RWPE2 (cell line): ENCODE results near the gene ABCC3.

ENCODE experiments used
- ATAC-seq: fragments of 200-7000 bp; cut with Tn5 transposase; 3 replicates; pipeline ENCODE4 v1.9.1; 2021; ENCODE audit warnings: low read depth
- DNase-seq: peaks from one replicate; pipeline ENCODE4 v3.0.0-alpha.2; 2020; ENCODE audit warnings: low spot score
- H3K27ac ChIP-seq: fragments of 450-650 bp; 2 replicates; pipeline ENCODE4 v1.5.1; 2017; ENCODE audit warnings: mild to moderate bottlenecking; ENCODE audit not compliant: poor library complexity, severe bottlenecking
- H3K27me3 ChIP-seq: fragments of 250-450 bp; sonication (Bioruptor Pico); 2 replicates; pipeline ENCODE4 v1.5.1; 2021; ENCODE audit warnings: mild to moderate bottlenecking, moderate library complexity; ENCODE audit not compliant: insufficient read depth, poor library complexity, severe bottlenecking
- H3K36me3 ChIP-seq: fragments of 250-450 bp; sonication (Bioruptor Pico); 2 replicates; pipeline ENCODE4 v1.5.1; 2020; ENCODE audit warnings: low read depth, mild to moderate bottlenecking, moderate library complexity
- H3K4me1 ChIP-seq: fragments of 250-450 bp; sonication (Bioruptor Pico); 2 replicates; pipeline ENCODE4 v1.5.1; 2021; ENCODE audit warnings: mild to moderate bottlenecking, moderate library complexity; ENCODE audit not compliant: insufficient read depth, poor library complexity, severe bottlenecking
- H3K4me3 ChIP-seq: fragments of 250-450 bp; sonication (Bioruptor Pico); 2 replicates; pipeline ENCODE4 v1.5.1; 2021; ENCODE audit warnings: mild to moderate bottlenecking, moderate library complexity; ENCODE audit not compliant: severe bottlenecking
- H3K9me3 ChIP-seq: fragments of 250-450 bp; sonication (Bioruptor Pico); 2 replicates; pipeline ENCODE4 v1.5.1; 2021; ENCODE audit warnings: mild to moderate bottlenecking, moderate library complexity; ENCODE audit not compliant: severe bottlenecking
- CTCF ChIP-seq: fragments of 450-650 bp; IDR thresholded peaks from one replicate; pipeline ENCODE4 v1.5.1; 2017; ENCODE audit warnings: mild to moderate bottlenecking, moderate library complexity; ENCODE audit not compliant: poor library complexity, severe bottlenecking

The ABCC3 gene

GRCh38 chr17:50634915-50635731 lies 442 bp downstream of the ABCC3 start:
- DNase-seq (no peak), ATAC-seq (0 out of 3 replicates have a peak, but pooled peaks have one; percentile 1)
- Histone ChIP-seq H3K4me1 (peaks cover 48% of the 10 kb centered on the region), H3K27ac (peak overlapping the region; percentile 98), H3K27me3 (no peaks in the 10 kb centered on the region), H3K36me3 (peaks cover 6% of the 10 kb centered on the region; the same call in 1 of the 2 replicates), H3K4me3 (peak overlapping the region; percentile 55), H3K9me3 (no peaks in the 10 kb centered on the region)
- TF ChIP-seq CTCF, result no peak

- ATAC-seq (no peak), DNase-seq (no peak)
- TF ChIP-seq CTCF, result no peak
- peak overlapping the region; percentile 55 for H3K4me3 ChIP-seq
- peaks cover 6% of the 10 kb centered on the region; the same call in 1 of the 2 replicates for H3K36me3 ChIP-seq
- peaks cover 53% of the 10 kb centered on the region for H3K4me1 ChIP-seq
- H3K27ac ChIP-seq, result peak overlapping the region; percentile 98
- H3K27me3 ChIP-seq, result no peaks in the 10 kb centered on the region
- no peaks in the 10 kb centered on the region for H3K9me3 ChIP-seq
Observed at GRCh38 chr17:50635732-50635981, 976 bp downstream of the ABCC3 start.

- DNase-seq (no peak), ATAC-seq (no peak)
- Histone ChIP-seq H3K9me3 (no peaks in the 10 kb centered on the region), H3K27me3 (no peaks in the 10 kb centered on the region), H3K27ac (peak overlapping the region; percentile 98), H3K4me3 (peak overlapping the region; percentile 55), H3K4me1 (peaks cover 59% of the 10 kb centered on the region), H3K36me3 (peaks cover 9% of the 10 kb centered on the region)
- TF ChIP-seq CTCF, result no peak
Observed at GRCh38 chr17:50635982-50636803, 1.5 kb downstream of the ABCC3 start.

- Histone ChIP-seq H3K4me1 (peaks cover 61% of the 10 kb centered on the region), H3K4me3 (no peak overlapping the region), H3K36me3 (peaks cover 15% of the 10 kb centered on the region), H3K9me3 (no peaks in the 10 kb centered on the region), H3K27ac (peak overlapping the region; percentile 98), H3K27me3 (no peaks in the 10 kb centered on the region)
- DNase-seq (no peak), ATAC-seq (no peak)
- no peak for TF ChIP-seq CTCF
Observed at GRCh38 chr17:50636804-50637195, 2.1 kb downstream of the ABCC3 start.
